ENCODE data around the gene MMP28. TPM values are rescaled to one million over a fixed set of nuclear protein-coding genes. Genes with fewer than 3 reads are reported as not detected.

Gene MMP28
- total RNA-seq, 1 donor from 2014 or later, result 44.6 TPM

DNA sequence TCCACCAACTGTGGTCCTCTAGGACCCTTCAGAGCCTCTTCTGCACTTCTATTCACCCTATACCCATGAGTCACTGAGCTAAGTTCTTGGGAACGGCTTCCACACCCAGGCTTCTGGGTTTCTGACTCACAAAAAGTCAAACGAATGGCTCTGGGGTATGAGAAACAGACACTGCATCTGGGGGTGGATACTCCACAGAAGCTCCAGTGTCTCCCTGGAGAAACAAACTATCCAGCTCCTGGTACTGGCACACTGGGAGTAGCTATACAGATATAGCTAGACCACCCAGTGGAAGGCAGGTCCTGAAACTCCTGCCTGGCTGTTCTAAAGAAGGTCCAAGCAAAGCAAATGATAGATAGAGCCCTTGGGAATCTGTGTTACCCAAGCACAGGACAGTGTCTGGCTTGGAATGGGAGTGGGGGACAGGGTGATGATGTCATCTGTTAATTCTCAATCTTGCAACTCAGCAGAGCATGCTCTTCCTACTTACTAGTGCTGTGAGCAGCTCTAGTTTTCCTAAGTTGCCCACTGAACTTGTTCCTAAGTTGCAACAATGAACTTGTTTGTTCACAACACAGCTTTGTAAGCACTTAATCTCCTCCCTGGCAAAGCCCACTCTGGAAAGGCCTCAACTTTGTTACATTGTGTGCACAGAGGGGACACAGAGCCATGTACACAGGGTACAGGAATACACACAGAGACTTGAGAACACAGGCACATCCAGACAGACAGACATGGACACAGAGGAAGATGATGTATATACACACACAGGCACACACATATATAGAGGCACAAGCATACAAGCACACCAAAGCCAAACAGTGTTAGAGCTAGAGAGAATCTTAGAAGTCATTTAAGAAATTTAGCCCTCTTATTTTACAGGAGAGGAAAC, 6.7 kb downstream of the MMP28 start:
- Histone ChIP-seq H3K27me3 (no peaks in the 10 kb centered on the region), H3K9me3 (no peaks in the 10 kb centered on the region), H3K36me3 (no peaks in the 10 kb centered on the region), H3K27ac (peak overlapping the region; percentile 6 to 21), H3K4me3 (no peak overlapping the region), H3K4me1 (peaks cover 3 to 18% of the 10 kb centered on the region in 2 donors)
- TF ChIP-seq, protein P1, sequence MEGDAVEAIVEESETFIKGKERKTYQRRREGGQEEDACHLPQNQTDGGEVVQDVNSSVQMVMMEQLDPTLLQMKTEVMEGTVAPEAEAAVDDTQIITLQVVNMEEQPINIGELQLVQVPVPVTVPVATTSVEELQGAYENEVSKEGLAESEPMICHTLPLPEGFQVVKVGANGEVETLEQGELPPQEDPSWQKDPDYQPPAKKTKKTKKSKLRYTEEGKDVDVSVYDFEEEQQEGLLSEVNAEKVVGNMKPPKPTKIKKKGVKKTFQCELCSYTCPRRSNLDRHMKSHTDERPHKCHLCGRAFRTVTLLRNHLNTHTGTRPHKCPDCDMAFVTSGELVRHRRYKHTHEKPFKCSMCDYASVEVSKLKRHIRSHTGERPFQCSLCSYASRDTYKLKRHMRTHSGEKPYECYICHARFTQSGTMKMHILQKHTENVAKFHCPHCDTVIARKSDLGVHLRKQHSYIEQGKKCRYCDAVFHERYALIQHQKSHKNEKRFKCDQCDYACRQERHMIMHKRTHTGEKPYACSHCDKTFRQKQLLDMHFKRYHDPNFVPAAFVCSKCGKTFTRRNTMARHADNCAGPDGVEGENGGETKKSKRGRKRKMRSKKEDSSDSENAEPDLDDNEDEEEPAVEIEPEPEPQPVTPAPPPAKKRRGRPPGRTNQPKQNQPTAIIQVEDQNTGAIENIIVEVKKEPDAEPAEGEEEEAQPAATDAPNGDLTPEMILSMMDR (IDR thresholded peaks at IDR 0.05), result no peak
- peak in 1 of 2 donors; percentile 65 for DNase-seq (ENCODE audit: low spot score in 2 of 2)
- intact Hi-C loops (cut with DNase I), result no loop called here

DNA sequence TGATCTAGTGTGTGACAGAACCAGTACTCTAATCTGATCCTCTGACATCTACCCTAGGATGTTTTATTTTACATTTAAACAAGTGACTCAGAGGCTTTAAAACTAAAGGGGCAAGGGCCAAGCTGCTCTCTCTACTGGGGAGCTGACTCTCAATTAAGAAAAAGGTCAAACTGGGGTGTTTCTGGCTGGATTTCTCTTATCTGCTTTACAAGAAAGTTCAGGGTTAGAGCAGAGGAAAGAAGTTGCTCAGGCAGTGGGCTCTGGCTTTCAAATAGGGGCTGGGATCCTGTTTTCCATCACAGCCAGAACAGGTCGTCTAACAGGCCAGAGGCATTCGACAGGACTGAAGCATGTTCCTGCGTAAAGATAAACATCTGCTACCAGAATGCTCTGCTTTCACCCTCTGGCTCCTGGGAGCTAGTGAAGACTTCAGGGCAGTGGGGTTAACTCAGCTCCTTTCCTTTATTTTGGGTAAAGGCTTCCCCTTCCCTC, 8.5 kb downstream of the MMP28 start:
- Histone ChIP-seq H3K36me3 (no peaks in the 10 kb centered on the region), H3K4me1 (peaks cover 3 to 24% of the 10 kb centered on the region in 2 donors), H3K27ac (peak overlapping the region in 1 of 2 donors; percentile 6), H3K27me3 (no peaks in the 10 kb centered on the region), H3K9me3 (no peaks in the 10 kb centered on the region), H3K4me3 (no peak overlapping the region)
- intact Hi-C loops (cut with DNase I), result no loop called here
- no peak for DNase-seq (ENCODE audit: low spot score in 2 of 2)
- TF ChIP-seq, protein P1 (IDR thresholded peaks at IDR 0.05), result no peak

DNA sequence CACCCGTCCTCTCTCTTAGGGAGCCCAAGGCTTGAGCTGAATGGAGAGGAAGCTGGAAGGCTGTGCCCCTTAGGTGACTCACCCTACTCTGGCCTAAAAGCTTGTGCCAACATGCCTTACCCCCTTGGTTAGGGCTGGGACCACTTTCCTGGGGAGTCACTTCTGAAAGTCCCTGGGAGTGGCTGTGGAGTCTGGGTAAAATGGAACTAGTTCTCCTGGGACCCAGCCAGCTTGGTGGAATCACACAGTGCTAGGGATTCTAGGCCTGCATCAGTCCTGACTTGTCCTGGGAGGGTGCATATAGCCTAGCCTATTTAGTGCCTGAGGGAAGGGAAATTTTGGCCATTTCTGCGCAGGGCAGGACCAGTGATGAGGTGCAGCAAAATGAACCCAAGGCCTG, 10.5 kb downstream of the MMP28 start:
- Histone ChIP-seq H3K36me3 (no peaks in the 10 kb centered on the region), H3K9me3 (no peaks in the 10 kb centered on the region)
- TF ChIP-seq, protein P1 (IDR thresholded peaks at IDR 0.05), result no peak

DNA sequence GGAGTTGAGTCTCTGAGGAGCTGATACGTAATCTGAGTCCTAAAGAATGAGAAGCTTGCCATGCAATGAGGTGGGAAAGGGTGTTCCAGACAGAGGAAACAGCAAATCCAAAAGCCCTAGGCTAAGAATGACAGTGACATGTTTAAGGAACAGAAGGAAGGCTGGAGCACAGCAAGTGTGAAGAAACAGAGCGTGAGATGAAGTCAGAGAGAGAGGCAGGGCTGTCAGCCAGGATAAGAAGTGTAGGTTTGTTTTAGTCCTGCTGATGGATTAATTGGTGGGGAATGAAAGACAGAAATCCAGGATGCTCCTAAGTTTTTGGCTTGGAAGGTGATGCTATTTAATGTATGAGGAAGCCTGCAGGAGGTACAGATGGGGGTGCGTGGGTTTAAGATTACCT, 14.5 kb downstream of the MMP28 start:
- no peaks in the 10 kb centered on the region for H3K9me3 ChIP-seq
- H3K27ac ChIP-seq, result no peak overlapping the region
- H3K4me3 ChIP-seq, result no peak overlapping the region
- no peaks in the 10 kb centered on the region for H3K27me3 ChIP-seq
- peaks cover 3 to 16% of the 10 kb centered on the region in 2 donors for H3K4me1 ChIP-seq
- TF ChIP-seq, protein P1 (IDR thresholded peaks at IDR 0.05), result no peak
- no peak for DNase-seq (ENCODE audit: low spot score in 2 of 2)
- H3K36me3 ChIP-seq, result no peaks in the 10 kb centered on the region
- intact Hi-C loops (cut with DNase I), result no loop called here

More for the DNA sequence above, 10.5 kb downstream of the MMP28 start:
- Histone ChIP-seq H3K4me3 (no peak overlapping the region), H3K27ac (peak overlapping the region in 1 of 2 donors; percentile 72), H3K27me3 (no peaks in the 10 kb centered on the region), H3K4me1 (peaks cover 3 to 24% of the 10 kb centered on the region in 2 donors)
- DNase-seq (ENCODE audit: low spot score in 2 of 2), result no peak
- intact Hi-C loops (cut with DNase I), result no loop called here

DNA sequence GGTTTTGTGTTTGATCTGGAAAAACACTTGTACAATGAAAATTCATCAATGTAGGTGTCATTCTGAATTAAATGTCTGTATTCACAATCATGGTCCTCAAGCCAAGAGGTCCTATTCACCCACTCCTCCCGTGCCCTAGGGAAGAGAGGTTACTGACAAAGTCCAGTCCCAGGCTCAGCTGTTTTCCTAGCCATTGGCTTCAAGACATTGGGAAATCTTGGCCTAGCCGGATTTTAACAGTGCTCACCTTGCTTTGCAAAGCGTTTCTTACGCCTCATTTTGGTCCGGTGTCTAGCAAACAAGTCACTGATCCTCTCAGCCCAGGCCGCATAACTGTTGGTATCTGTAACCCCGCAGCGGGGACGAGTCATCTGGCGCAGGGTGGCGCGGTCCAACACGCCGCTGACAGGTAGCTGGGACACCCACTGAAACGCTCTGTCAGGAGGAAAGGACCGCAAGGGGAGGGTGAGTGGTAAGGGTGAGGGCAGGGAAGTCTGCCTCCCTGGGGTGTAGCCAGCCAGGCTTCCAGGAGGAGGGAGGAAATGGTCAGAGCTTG, 16.7 kb downstream of the MMP28 start:
- Histone ChIP-seq H3K36me3 (no peaks in the 10 kb centered on the region), H3K27ac (no peak overlapping the region), H3K9me3 (no peaks in the 10 kb centered on the region), H3K27me3 (no peaks in the 10 kb centered on the region), H3K4me3 (no peak overlapping the region), H3K4me1 (peaks cover 5 to 25% of the 10 kb centered on the region in 2 donors)
- intact Hi-C loops (cut with DNase I), result no loop called here
- TF ChIP-seq, protein P1 (IDR thresholded peaks at IDR 0.05), result no peak
- no peak for DNase-seq (ENCODE audit: low spot score in 2 of 2)
